T47D (cell line): ENCODE data around the gene HK3.

Experiments used
- DNase-seq, 2 experiments: peaks; one replicate each; pipeline versions ENCODE4 v3.0.0 to v3.0.0-alpha.2; 2011 to 2012; ENCODE audit warnings: low read depth in 1 of 2, low spot score in 1 of 2
- JUND ChIP-seq: IDR thresholded peaks from 2 replicates; pipeline ENCODE4 v1.6.1; 2012; ENCODE audit warnings: low read depth
- in situ Hi-C: cut with HindIII; loops from 2 replicates; pipeline ENCODE4 v1.10.0; 2016; ENCODE audit warnings: low sequenced_read_pairs, low pct_unique_long_range_greater_than_20kb

HK3 gene, protein sequence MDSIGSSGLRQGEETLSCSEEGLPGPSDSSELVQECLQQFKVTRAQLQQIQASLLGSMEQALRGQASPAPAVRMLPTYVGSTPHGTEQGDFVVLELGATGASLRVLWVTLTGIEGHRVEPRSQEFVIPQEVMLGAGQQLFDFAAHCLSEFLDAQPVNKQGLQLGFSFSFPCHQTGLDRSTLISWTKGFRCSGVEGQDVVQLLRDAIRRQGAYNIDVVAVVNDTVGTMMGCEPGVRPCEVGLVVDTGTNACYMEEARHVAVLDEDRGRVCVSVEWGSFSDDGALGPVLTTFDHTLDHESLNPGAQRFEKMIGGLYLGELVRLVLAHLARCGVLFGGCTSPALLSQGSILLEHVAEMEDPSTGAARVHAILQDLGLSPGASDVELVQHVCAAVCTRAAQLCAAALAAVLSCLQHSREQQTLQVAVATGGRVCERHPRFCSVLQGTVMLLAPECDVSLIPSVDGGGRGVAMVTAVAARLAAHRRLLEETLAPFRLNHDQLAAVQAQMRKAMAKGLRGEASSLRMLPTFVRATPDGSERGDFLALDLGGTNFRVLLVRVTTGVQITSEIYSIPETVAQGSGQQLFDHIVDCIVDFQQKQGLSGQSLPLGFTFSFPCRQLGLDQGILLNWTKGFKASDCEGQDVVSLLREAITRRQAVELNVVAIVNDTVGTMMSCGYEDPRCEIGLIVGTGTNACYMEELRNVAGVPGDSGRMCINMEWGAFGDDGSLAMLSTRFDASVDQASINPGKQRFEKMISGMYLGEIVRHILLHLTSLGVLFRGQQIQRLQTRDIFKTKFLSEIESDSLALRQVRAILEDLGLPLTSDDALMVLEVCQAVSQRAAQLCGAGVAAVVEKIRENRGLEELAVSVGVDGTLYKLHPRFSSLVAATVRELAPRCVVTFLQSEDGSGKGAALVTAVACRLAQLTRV

DNA sequence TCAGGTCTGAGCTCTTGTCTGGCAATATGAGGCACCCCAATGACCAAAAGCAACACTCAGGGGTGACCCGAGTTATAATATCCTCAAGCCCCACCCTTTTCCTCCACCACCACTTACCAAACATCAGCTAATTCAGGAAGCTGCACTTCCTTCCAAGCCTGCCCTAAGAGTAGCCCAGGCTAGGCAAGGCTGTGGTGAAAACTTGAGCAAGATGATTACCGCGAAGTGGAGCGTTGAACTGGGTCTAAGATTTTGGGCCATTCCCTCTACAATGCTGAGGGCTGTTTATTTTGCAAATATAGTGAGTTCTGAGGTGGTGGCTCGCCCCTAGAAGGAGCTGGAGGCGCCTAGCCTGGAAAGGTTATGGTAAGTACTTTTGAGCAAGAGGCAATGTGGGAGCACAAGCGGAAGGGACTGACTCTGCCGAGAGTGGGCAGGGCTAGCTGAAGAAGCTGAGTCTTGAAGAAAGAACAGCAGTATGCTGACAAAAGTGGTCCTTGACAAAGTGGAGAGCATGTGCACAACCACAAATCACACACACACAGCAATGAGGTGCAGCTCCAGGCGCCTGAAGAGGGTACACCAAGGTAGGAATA is at the start of gene HK3:
Gene HK3 (minus strand): TSS at position 51 of the 596 bp plus-strand sequence. CDS start 3,187 bp downstream, outside the sequence.
- no peak for TF ChIP-seq JUND
- in situ Hi-C loops = no loop called here
- no peak for DNase-seq

DNA sequence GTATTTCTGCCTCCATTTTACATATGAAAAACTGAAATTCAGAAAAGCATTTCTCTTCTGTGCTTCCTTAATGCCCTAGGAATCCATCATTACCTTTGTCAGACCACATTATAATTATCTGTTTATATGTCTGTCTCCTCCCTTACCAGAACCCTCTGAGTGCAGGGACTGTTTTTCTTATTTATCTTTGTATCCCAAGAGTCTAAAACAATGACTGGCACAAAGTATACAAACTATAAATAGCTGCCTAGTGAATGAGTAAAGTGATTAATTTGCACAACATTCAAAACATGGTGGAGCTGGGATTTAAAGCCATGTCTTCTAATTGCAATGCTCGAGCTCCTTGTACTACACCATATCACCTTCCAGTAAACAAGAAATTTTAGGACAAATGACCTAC is 49.3 kb upstream of the HK3 start:
- TF ChIP-seq JUND = no peak
- in situ Hi-C loops = no loop called here
- no peak for DNase-seq

GRCh38 chr5:176947847-176948246 is 48.7 kb upstream of the HK3 start:
- in situ Hi-C loops = no loop called here
- TF ChIP-seq JUND = no peak
- DNase-seq = no peak

- in situ Hi-C loops = no loop called here
- no peak for DNase-seq
- no peak for TF ChIP-seq JUND
These were observed 45.1 kb upstream of the HK3 start for GRCh38 chr5:176944268-176944667.

DNA sequence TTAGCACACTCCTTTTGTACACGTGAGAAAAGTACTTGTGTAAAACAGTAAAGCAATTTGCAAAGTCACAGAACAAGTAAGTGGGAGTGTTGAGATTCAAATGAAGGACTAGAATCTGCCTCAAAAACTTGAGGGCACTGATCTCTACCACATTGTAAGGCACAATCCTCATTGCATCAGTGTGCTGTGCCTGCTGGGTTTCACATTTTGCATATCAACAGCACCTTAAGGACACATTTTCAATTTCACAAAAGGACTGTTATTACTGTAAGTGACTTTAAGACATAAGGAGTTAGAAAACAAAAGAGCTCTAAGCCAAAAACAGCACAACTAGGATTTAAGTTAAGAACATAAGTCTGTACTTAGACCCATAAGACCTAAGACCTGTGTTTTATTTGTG is 44.7 kb upstream of the HK3 start:
- in situ Hi-C loops = no loop called here
- TF ChIP-seq JUND = no peak
- DNase-seq = no peak

- TF ChIP-seq JUND = no peak
- in situ Hi-C loops = no loop called here
- no peak for DNase-seq
These were observed 42.8 kb upstream of the HK3 start for GRCh38 chr5:176941951-176942350.

DNA sequence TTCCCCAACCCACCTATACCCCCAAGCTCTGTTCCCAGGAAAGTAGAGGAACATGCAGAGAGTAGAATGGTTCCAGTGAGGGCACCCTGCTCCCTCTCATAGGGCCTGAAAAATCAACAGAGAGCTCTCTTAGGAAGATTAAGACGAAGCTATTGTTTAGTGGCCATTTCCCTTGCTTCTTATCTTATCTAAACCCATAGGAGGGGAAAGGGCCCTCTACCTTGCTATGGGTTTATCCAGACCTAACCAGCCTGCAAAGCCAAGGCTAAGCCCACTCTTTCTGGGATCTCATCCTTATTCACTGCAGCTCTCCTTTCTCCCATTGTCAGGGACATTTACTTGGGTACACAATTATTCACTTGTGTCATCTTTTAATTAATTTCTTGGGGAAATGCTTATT is 39.3 kb upstream of the HK3 start:
- TF ChIP-seq JUND = no peak
- no peak for DNase-seq
- in situ Hi-C loops = no loop called here

- no peak for DNase-seq
- TF ChIP-seq JUND = no peak
- in situ Hi-C loops = no loop called here
These were observed 35.9 kb upstream of the HK3 start for GRCh38 chr5:176935017-176935416.

DNA sequence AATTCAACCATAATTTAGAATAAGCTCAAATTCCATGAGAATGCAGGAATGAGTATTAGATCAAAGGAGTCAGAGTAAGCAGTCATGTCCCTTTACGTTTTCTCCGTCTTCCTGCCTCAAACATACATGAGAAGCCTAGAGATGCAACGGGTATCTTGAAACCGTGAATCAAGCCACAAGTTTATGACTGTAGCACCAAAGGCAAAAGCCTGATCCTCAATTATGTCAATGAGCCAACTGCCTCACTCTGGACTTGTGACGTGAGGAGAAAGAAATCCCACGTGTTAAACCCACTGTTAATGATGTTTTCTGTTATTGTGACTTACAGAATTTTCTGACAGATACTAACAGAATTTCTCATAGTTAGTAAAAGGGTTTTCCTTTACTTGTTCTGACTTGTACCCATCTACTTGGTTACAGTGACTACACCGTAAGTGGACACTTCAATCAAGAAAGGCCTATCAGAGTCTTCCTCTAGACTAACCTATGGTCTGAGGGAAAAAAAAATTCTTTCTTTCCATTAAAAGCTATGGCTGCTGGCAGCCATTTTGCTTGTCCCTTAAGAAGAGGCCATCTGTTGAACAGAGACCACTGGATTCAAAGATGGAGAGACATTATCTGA is 35.3 kb upstream of the HK3 start:
- no peak for DNase-seq
- in situ Hi-C loops = no loop called here
- TF ChIP-seq JUND = no peak

DNA sequence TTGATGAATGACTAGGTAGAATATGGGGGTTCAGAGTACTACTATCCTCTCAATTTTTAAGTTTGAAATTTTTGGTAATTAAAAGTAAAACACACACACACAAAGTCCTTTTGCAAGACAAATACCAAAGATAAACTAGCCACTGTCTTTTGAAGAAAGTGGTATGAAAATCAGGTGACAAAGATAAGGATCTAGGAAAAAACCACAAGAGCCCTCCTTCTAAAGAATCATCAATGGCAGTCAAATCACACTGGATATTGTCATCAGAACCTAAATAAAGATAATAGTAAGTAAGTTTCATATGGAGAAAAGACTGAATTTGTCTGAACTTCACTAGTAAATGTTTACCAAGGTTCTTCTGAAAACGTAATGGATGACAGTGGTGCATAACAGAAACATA is 30.5 kb upstream of the HK3 start:
- in situ Hi-C loops = no loop called here
- no peak for TF ChIP-seq JUND
- DNase-seq = no peak

DNA sequence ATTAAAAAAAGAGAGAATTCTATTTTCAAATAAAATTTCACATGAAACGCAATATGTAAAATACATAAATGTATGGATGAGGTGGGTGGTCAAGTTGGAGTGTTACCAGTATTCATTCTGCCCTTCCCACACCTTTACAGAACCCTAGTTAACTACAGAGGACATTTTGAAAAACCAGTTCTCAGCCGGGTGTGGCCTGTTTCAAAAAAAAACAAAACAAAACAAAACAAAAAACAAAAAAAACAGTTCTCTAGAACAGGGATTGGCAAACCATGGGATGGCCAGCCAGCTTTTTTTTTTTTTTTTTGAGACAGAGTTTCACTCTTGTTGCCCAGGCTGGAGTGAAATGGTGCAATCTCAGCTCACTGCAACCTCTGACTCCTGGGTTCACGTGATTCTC is 28.4 kb upstream of the HK3 start:
- TF ChIP-seq JUND = no peak
- DNase-seq = no peak
- in situ Hi-C loops = no loop called here

DNA sequence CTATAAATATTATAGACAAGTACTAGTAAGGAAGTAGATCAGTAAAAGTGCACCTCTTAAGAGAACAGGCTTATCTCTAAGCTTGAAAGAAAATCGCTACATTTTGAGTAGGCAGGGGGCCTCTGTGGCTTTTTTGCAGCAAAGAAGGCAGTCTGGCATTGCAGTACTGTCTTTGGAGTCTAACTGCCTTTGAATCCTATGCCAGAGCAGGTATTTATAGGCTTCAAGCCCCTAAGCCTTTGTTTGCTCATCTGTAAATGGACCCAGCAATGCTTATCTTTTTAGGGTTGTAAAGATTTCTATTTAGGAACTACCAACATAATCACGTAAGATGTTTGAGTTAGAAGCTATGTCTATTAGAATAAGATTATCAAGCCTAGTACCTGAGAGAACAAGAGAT is 23.7 kb upstream of the HK3 start:
- no peak for DNase-seq
- no peak for TF ChIP-seq JUND
- in situ Hi-C loops = no loop called here
